H1 (cell line): ENCODE results near the gene RRM2. TPM values are rescaled to one million over a fixed set of nuclear protein-coding genes. Genes with fewer than 3 reads are reported as not detected.

Source experiments
- CTCF ChIA-PET: fragments of 300-600 bp; sonication (Branson Sonifier 250); formaldehyde crosslinking; loops from one replicate; lab custom pipeline; 2021; ENCODE audit not compliant: partially characterized antibody; lab: Charles Lee
- POLR2A ChIA-PET: fragments of 300-600 bp; sonication (Branson Sonifier 250); formaldehyde crosslinking; loops from one replicate; lab custom pipeline; 2021; ENCODE audit warnings: inconsistent platforms; ENCODE audit not compliant: partially characterized antibody; lab: Charles Lee
- DNase-seq, 2 experiments: peaks; one replicate each; pipeline versions ENCODE4 v3.0.0 to v3.0.0-alpha.2; 2010 to 2022; ENCODE audit warnings: low spot score in 2 of 2, low read depth in 1 of 2, mixed read lengths in 1 of 2
- FAIRE-seq: peaks from 2 replicates; lab custom pipeline; 2011; peaks lifted over from hg19 to GRCh38; lab: Jason Lieb, UNC
- H2AFZ ChIP-seq: 2 replicates; pipeline ENCODE4 v1.8.1; 2012; ENCODE audit warnings: low read length, inconsistent platforms
- H2AK5ac ChIP-seq: 2 replicates; pipeline ENCODE4 v1.6.1; 2013; ENCODE audit warnings: low read depth, low read length
- H2BK120ac ChIP-seq: replicated peaks from 2 replicates; pipeline ENCODE3; 2013; ENCODE audit warnings: low read depth, low read length, inconsistent platforms
- H2BK12ac ChIP-seq: 2 replicates; pipeline ENCODE4 v1.6.1; 2013; ENCODE audit warnings: low read depth, low read length
- H2BK15ac ChIP-seq: 2 replicates; pipeline ENCODE4 v1.6.1; 2013; ENCODE audit warnings: low read length
- H2BK20ac ChIP-seq: 2 replicates; pipeline ENCODE4 v1.6.1; 2013; ENCODE audit warnings: low read length
- H2BK5ac ChIP-seq: 2 replicates; pipeline ENCODE4 v1.6.1; 2013; ENCODE audit warnings: low read depth, low read length
- H3K14ac ChIP-seq: 2 replicates; pipeline ENCODE4 v1.6.1; 2013; ENCODE audit warnings: inconsistent platforms; ENCODE audit not compliant: insufficient read length
- H3K18ac ChIP-seq: 2 replicates; pipeline ENCODE4 v1.6.1; 2013; ENCODE audit warnings: low read length; ENCODE audit errors: extremely low read depth
- H3K23ac ChIP-seq: 2 replicates; pipeline ENCODE4 v1.6.1; 2013; ENCODE audit warnings: inconsistent platforms; ENCODE audit not compliant: insufficient read length
- H3K23me2 ChIP-seq: 2 replicates; pipeline ENCODE4 v1.6.1; 2013; ENCODE audit warnings: low read depth, low read length
- H3K27ac ChIP-seq: 2 replicates; pipeline ENCODE4 v1.6.1; 2011; ENCODE audit warnings: low read depth, low read length, inconsistent platforms
- H3K27me3 ChIP-seq, 4 experiments: replicated peaks in 1 of 4; 1 replicate in 1 of 4; 2 replicates in 3 of 4; pipeline versions ENCODE4 v1.6.1 to v1.8.1; 2011 to 2013; ENCODE audit warnings: low read length in 3 of 4, mild to moderate bottlenecking in 3 of 4, inconsistent platforms in 2 of 4, mixed read lengths in 2 of 4, moderate library complexity in 1 of 4; ENCODE audit not compliant: control insufficient read depth in 3 of 4, insufficient read depth in 3 of 4; ENCODE audit errors: extremely low read depth in 1 of 4
- H3K36me3 ChIP-seq, 4 experiments: 2 replicates each; pipeline versions ENCODE4 v1.6.1 to v1.8.1; 2011 to 2013; ENCODE audit warnings: mild to moderate bottlenecking in 4 of 4, low read length in 3 of 4, moderate library complexity in 2 of 4, control low read depth in 1 of 4, inconsistent platforms in 1 of 4; ENCODE audit not compliant: insufficient read depth in 4 of 4, control insufficient read depth in 2 of 4
- H3K4ac ChIP-seq: replicated peaks from 2 replicates; pipeline ENCODE3; 2013; ENCODE audit warnings: low read length, low read depth, mixed read lengths, inconsistent platforms; ENCODE audit not compliant: insufficient read length
- H3K4me1 ChIP-seq, 4 experiments: replicated peaks in 1 of 4; 1 replicate in 1 of 4; 2 replicates in 3 of 4; pipeline versions ENCODE4 v1.6.1 to v1.8.1; 2011 to 2013; ENCODE audit warnings: low read length in 3 of 4, inconsistent platforms in 2 of 4, mixed read lengths in 1 of 4; ENCODE audit not compliant: insufficient read depth in 4 of 4, control insufficient read depth in 3 of 4
- H3K4me2 ChIP-seq, 2 experiments: 2 replicates each; pipeline versions ENCODE4 v1.6.1 to v1.8.1; 2011 to 2013; ENCODE audit warnings: low read depth in 2 of 2, low read length in 2 of 2, control low read depth in 1 of 2, inconsistent platforms in 1 of 2, mild to moderate bottlenecking in 1 of 2; ENCODE audit not compliant: insufficient read depth in 1 of 2
- H3K4me3 ChIP-seq, 4 experiments: fragments of 200-600, 300-600 bp in 1 of 4; sonication (generic), shearing (Covaris generic), sonication (Bioruptor Twin) in 1 of 4; 2 replicates each; pipeline versions ENCODE4 v1.5.1 to v1.8.1; 2011 to 2016; ENCODE audit warnings: low read length in 4 of 4, low read depth in 3 of 4, control low read depth in 2 of 4, inconsistent platforms in 2 of 4, mild to moderate bottlenecking in 2 of 4, mixed read lengths in 1 of 4, moderate library complexity in 1 of 4; ENCODE audit not compliant: insufficient read depth in 2 of 4; ENCODE audit errors: extremely low read depth in 1 of 4
- H3K56ac ChIP-seq: replicated peaks from 2 replicates; pipeline ENCODE3; 2013; ENCODE audit warnings: low read depth, mild to moderate bottlenecking, mixed read lengths, low read length, inconsistent platforms; ENCODE audit not compliant: insufficient read length
- H3K79me1 ChIP-seq: 2 replicates; pipeline ENCODE4 v1.6.1; 2013; ENCODE audit warnings: low read depth, low read length, control low read depth
- H3K79me2 ChIP-seq, 2 experiments: 2 replicates each; pipeline versions ENCODE4 v1.6.1 to v1.8.1; 2012 to 2013; ENCODE audit warnings: low read length in 2 of 2, mild to moderate bottlenecking in 2 of 2, inconsistent platforms in 1 of 2; ENCODE audit not compliant: insufficient read depth in 2 of 2, control insufficient read depth in 1 of 2
- H3K9ac ChIP-seq, 4 experiments: replicated peaks in 1 of 4; 1 replicate in 1 of 4; 2 replicates in 3 of 4; pipeline versions ENCODE4 v1.6.1 to v1.8.1; 2011 to 2013; ENCODE audit warnings: low read depth in 3 of 4, low read length in 3 of 4, control low read depth in 2 of 4, mild to moderate bottlenecking in 2 of 4, moderate library complexity in 2 of 4, inconsistent platforms in 1 of 4; ENCODE audit errors: extremely low read depth in 1 of 4
- H3K9me3 ChIP-seq, 2 experiments: 2 replicates each; pipeline versions ENCODE4 v1.6.1 to v1.8.1; 2012 to 2013; ENCODE audit warnings: mild to moderate bottlenecking in 2 of 2, moderate library complexity in 2 of 2, control low read depth in 1 of 2, inconsistent platforms in 1 of 2, low read depth in 1 of 2, low read length in 1 of 2, mixed read lengths in 1 of 2; ENCODE audit not compliant: insufficient read depth in 2 of 2
- H4K20me1 ChIP-seq, 2 experiments: replicated peaks in 1 of 2; 2 replicates each; pipeline versions ENCODE3 to v1.8.1; 2011 to 2013; ENCODE audit warnings: inconsistent platforms in 2 of 2, low read length in 2 of 2, mild to moderate bottlenecking in 1 of 2; ENCODE audit not compliant: insufficient read depth in 2 of 2, control insufficient read depth in 1 of 2
- H4K5ac ChIP-seq: 2 replicates; pipeline ENCODE4 v1.6.1; 2013; ENCODE audit warnings: low read length, low read depth, mixed read lengths, inconsistent platforms; ENCODE audit not compliant: insufficient read length
- H4K8ac ChIP-seq: 2 replicates; pipeline ENCODE4 v1.8.0; 2013; ENCODE audit warnings: mild to moderate bottlenecking, moderate library complexity, low read length, inconsistent platforms; ENCODE audit not compliant: insufficient read depth; ENCODE audit errors: extremely low read depth
- H4K91ac ChIP-seq: replicated peaks from 2 replicates; pipeline ENCODE3; 2013; ENCODE audit warnings: low read length, mixed read lengths, inconsistent platforms; ENCODE audit not compliant: insufficient read length
- CHD2 ChIP-seq: IDR thresholded peaks from 2 replicates; pipeline ENCODE4 v1.6.1; 2012; ENCODE audit warnings: low read length, improper control_type of control experiment
- EGR1 ChIP-seq: IDR thresholded peaks from 2 replicates; pipeline ENCODE4 v1.6.1; 2011; ENCODE audit warnings: low read depth, low read length, borderline replicate concordance
- GTF2F1 ChIP-seq: IDR thresholded peaks from 2 replicates; pipeline ENCODE4 v1.6.1; 2012; ENCODE audit warnings: low read depth, low read length, improper control_type of control experiment, borderline replicate concordance
- JUN ChIP-seq: IDR thresholded peaks from 2 replicates; pipeline ENCODE4 v1.6.1; 2011; ENCODE audit warnings: low read depth, mild to moderate bottlenecking, improper control_type of control experiment, low read length
- RBBP5 ChIP-seq: IDR thresholded peaks from 2 replicates; pipeline ENCODE4 v1.7.1; 2012; ENCODE audit warnings: low read depth, mild to moderate bottlenecking, inconsistent platforms, low read length, moderate library complexity, borderline replicate concordance
- SIRT6 ChIP-seq: IDR thresholded peaks from one replicate; pipeline ENCODE4 v1.7.1; 2012; ENCODE audit warnings: low read length, inconsistent platforms
- YY1 ChIP-seq: IDR thresholded peaks from 2 replicates; pipeline ENCODE4 v1.6.1; 2011; ENCODE audit warnings: low read depth, mild to moderate bottlenecking, low read length
- WGBS, 2 experiments: shearing (Covaris generic) in 1 of 2; methylation state at CpG; one replicate each; pipeline versions ENCODE4 v1.1.6 to v1.1.7; 2013 to 2015; ENCODE audit warnings: low lambda C conversion rate in 2 of 2, mixed read lengths in 2 of 2, inconsistent platforms in 1 of 2, low coverage in 1 of 2, missing lambda C conversion rate in 1 of 2; ENCODE audit not compliant: insufficient replicate concordance in 2 of 2, insufficient coverage in 1 of 2, insufficient read length in 1 of 2; ENCODE audit errors: extremely low coverage in 1 of 2, missing lambda C conversion rate in 1 of 2; 5-methylcytosine and 5-hydroxymethylcytosine counted together
- polyA plus RNA-seq, 7 experiments: library from polyadenylated mRNA; depleted of rRNA in 3 of 7; stranded (reverse) in 5 of 7; unstranded in 2 of 7; fragments of >200 nt in 5 of 7; fragments of 200-250 nt in 2 of 7; gene quantifications; 1 replicate in 5 of 7; 2 replicates in 1 of 7; 4 replicates in 1 of 7; pipeline versions ENCODE4 v1.2.1 to v1.2.3, GENCODE V29; 2011 to 2013; ENCODE audit warnings: missing spikeins in 2 of 7, mixed read lengths in 2 of 7
- total RNA-seq: library from RNA; stranded (reverse); fragmentation: NEBNext Ultra II Directional; extraction: Animal tissue kit (Norgen Biotek cat#: 25700); gene quantifications from 2 replicates; pipeline ENCODE4 v1.2.1, GENCODE V29; 2021
- TF ChIP-seq, protein P1 (sequence below): IDR thresholded peaks from 2 replicates; pipeline ENCODE4 v1.6.1; 2012; ENCODE audit warnings: inconsistent platforms
- TF ChIP-seq, protein P2 (sequence below): IDR thresholded peaks from 2 replicates; pipeline ENCODE4 v1.6.1; 2011; ENCODE audit warnings: low read length, improper control_type of control experiment

RRM2 gene
- total and polyA plus RNA-seq, 2 of the 8 experiments (the other 6 are each of a cell fraction or from before 2014, with no cell fraction given): 37.7 to 215 TPM

DNA sequence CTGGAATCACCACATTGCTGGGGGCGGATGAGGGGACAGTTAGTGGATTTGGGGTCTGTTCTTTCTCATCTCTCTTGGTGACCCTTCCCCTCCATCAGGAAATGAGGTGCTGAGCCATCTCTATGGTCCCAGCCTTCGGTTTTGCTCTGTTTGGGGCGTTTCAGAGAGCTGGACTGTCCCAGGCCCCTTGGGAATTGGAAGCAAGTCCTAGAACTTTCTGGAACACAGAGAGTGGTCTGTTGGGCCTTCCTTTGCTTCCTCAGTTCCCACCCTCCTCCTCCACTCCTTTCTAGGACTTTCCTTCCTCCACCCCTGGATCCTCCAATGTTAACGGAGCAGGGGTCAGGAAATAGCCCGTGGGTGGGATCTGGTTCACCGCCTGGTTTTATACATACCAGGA, 17.0 kb downstream of the RRM2 start:
- WGBS, 2 experiments: 89% methylated on average over 6 of the region's 6 CpGs; no CpG with 5 or more reads in 1 of the 2 experiments
- Histone ChIP-seq H3K79me1 (no peaks in the 10 kb centered on the region; the same call in 1 of the 2 replicates), H2BK15ac (no peak overlapping the region), H3K27me3 (0 out of 7 replicates have a peak, but pooled peaks cover 0 to 3% (median 0%) of the 10 kb centered on the region in 4 experiments), H4K91ac (no peak overlapping the region), H2AK5ac (no peak overlapping the region), H3K27ac (no peak overlapping the region), H2BK12ac (no peak overlapping the region), H3K14ac (no peak overlapping the region), H3K18ac (no peak overlapping the region), H4K5ac (no peak overlapping the region), H2BK5ac (no peak overlapping the region), H4K8ac (peak overlapping the region; percentile 72; the same call in 1 of the 2 replicates), H3K23me2 (no peaks in the 10 kb centered on the region), H2BK20ac (no peak overlapping the region), H3K4me1 (peaks cover 0 to 4% (median 0%) of the 10 kb centered on the region in 4 experiments; a peak in 1 of 7 replicates), H4K20me1 (peaks cover 5 to 6% of the 10 kb centered on the region in 2 experiments), H3K9me3 (no peaks in the 10 kb centered on the region), H3K23ac (no peak overlapping the region), H3K79me2 (no peaks in the 10 kb centered on the region; a peak in 1 of 4 replicates), H3K4ac (no peak overlapping the region), H3K9ac (no peak overlapping the region), H3K4me3 (no peak overlapping the region), H2BK120ac (no peak overlapping the region), H3K4me2 (no peak overlapping the region), H2AFZ (no peak overlapping the region), H3K36me3 (peaks cover 0 to 9% (median 3%) of the 10 kb centered on the region in 4 experiments; a peak in 3 of 8 replicates), H3K56ac (no peak overlapping the region)
- POLR2A ChIA-PET: interaction anchor here (1.2 to 1.3 kb wide), 3 partner anchors 7 to 16 kb away, joined by 3 read pairs; no protein-coding TSS in a partner anchor
- TF ChIP-seq, protein P1, sequence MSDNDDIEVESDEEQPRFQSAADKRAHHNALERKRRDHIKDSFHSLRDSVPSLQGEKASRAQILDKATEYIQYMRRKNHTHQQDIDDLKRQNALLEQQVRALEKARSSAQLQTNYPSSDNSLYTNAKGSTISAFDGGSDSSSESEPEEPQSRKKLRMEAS: no peak
- no peak for TF ChIP-seq CHD2
- no peak for TF ChIP-seq RBBP5
- TF ChIP-seq JUN: no peak
- no peak for TF ChIP-seq YY1
- no peak for TF ChIP-seq SIRT6
- TF ChIP-seq, protein P2, sequence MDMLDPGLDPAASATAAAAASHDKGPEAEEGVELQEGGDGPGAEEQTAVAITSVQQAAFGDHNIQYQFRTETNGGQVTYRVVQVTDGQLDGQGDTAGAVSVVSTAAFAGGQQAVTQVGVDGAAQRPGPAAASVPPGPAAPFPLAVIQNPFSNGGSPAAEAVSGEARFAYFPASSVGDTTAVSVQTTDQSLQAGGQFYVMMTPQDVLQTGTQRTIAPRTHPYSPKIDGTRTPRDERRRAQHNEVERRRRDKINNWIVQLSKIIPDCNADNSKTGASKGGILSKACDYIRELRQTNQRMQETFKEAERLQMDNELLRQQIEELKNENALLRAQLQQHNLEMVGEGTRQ: no peak
- no peak for TF ChIP-seq GTF2F1
- no peak for TF ChIP-seq EGR1
- FAIRE-seq (no peak), DNase-seq (no peak)
- CTCF ChIA-PET: interaction anchor here (0.6 to 11.2 kb wide), 15 partner anchors 11 to 412 kb away, joined by 3 to 169 read pairs (median 5); partner anchors contain the start of gene RRM2
